NCI-H2196 treated with DMSO at 0.1 percent for 48 hours (cell line): ENCODE results near the gene KIF5C.

Experiments
- DNase-seq: peaks from one replicate; lab custom pipeline; 2025; ENCODE audit not compliant: unreplicated experiment; lab: John Stamatoyannopoulos, UW

KIF5C gene

GRCh38 chr2:149009576-149010461 lies 134.8 kb downstream of the KIF5C start:
- no peak for DNase-seq

DNA sequence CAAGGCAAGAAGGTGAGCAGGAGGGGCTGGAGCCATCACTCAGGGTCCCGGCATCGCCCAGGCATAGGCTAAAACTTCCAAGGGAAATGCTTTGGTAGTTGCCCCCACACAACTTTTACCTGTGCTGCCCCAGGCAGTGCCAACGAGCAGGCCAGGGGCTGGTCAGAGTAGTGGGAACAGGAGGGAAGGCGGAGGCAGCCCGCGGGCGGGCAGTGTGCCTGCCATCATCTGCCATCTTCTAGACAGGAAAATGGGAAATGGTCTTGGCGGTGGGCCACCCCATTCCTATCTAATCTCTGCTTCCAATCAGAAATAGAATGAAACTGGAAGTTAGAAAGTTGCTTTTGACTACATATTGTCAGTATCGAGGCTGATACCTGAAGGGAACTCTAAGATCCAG lies 137.5 kb downstream of the KIF5C start:
- DNase-seq, result no peak

- no peak for DNase-seq
Observed at GRCh38 chr2:149015501-149015900, 140.5 kb downstream of the KIF5C start.

DNA sequence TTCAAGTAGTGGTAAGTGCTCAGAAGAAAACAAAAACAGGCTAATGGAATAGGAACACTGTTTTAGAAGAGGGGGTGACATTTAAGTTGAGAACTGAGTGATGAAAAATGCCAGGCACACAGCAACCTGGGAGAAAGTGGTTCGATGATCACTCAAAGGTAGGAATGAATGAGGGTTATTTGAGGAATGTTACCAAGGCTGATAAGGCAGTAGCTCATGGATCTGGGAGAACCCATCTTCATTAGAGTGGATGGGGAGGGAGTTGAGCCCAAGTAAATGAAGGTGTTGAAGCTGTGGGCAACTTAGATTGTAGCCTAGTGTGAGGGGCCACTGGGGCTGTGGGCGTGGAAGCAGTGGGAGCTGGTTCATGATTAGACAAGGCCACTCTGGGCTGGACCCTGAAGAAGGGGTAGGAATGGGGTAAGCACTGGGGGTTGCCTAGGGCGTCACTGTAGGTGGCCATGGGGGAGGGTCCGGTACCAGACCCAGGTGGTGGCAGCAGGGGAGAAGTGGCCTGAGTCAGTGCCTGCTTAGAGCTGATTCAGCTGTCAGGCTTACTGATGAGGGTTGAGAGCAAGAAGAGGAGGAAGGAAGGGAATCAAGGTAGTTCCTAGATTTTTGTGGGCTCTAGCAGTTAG lies 141.0 kb downstream of the KIF5C start:
- no peak for DNase-seq

- DNase-seq, result peak; percentile 83
Observed at GRCh38 chr2:149017116-149017985, 142.3 kb downstream of the KIF5C start.

DNA sequence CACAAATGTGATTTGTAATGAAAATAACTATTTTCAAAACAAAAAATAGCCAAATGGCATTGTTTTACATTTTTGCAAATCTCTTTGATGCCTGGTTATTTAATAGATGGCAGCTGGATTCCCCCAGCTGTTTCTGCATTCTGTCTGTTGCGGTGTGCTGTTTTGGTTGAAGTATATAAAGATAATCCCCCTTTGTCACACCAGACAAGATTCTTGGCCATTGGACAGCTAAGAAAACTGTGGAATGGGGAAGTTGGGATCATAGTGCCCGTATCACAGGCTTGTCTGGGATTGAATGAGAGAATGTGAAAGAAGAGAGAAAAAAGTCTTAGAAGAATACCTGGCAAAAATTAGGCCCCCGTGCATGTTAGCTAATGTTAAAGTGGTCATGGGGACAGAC lies 144.0 kb downstream of the KIF5C start:
- no peak for DNase-seq

DNA sequence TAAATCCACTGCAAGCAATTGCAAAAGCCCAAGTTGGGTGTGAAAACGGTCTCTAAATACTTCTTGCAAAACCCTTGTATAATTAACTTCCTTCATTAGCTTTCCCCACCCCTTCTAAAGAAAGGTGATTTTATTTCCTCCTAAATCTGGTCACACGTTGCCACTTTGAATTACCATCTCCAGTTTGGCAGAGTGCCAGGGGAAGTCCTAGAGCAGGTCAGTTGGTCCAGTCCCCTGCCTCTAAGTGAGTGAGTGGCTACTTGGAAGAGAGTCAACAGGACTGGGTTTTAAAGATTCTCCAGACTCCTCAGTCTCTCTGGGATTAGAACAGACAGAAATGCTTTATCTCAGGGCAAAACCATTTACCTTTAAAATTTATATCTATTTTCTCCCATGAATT lies 144.7 kb downstream of the KIF5C start:
- no peak for DNase-seq

DNA sequence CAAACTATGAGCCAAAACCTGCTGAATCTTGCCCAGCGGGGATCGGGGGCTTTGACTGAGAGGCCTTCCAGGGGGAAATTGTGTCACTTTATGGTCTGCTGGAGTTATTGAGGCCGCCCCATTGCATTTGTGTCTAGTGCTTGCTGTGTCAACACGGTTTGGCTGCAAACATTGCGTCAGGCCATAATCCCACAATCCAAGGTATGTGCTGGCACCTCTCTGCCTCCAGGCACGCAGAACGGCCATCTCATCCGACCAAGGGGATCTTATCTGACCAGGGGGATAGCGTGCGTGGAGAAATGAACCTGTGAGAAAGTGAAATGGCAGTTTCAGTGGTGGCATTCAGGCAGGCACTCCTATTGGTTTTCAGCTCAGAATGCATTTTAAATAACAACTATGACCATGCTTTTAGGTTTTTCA lies 145.4 kb downstream of the KIF5C start:
- DNase-seq, result no peak

DNA sequence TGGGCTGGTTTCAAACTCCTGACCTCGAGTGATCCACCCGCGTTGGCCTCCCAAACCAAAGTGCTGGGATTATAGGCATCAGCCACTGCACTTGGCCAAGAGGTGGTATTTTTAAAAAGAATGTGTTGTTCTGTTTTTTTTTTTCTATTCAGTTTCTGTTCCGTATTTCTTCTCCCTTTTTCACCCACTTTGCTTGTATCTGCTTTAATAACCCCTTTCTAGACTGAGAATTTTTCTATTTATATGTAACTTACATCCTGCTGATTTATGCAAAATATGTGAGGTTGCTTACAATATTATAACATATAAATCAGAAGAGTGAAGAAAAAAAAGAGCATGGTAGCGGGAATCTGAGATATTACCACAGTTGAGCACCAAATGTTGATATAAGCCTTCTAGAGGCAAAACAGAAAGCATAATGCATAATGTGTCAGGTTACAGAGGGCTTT lies 146.3 kb downstream of the KIF5C start:
- DNase-seq, result no peak

DNA sequence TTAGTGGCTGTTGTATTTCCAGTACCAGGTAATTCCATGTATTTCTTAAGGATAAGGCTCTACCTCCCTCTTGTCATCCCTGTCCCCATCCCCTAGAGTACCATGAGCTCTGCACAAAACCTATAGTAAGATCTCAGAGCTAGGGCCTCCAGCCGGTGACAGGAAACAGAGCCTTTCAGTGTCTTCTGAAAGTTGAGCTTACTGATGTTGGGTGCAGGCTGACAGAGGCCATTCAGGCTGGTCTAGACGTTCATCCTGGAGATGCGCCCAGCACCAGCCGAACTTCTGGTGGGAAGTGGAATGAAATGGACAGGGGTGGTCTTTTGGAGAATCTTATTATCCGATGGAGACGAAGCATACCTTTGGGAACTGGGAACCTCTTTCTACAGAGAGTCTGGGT lies 146.7 kb downstream of the KIF5C start:
- DNase-seq, result no peak

- no peak for DNase-seq
Observed at GRCh38 chr2:149023091-149023490, 148.1 kb downstream of the KIF5C start.

GRCh38 chr2:149027590-149028250 lies 152.7 kb downstream of the KIF5C start:
- no peak for DNase-seq

- DNase-seq, result no peak
Observed at GRCh38 chr2:149028377-149028776, 153.3 kb downstream of the KIF5C start.

- DNase-seq, result no peak
Observed at GRCh38 chr2:149028891-149029290, 153.9 kb downstream of the KIF5C start.

DNA sequence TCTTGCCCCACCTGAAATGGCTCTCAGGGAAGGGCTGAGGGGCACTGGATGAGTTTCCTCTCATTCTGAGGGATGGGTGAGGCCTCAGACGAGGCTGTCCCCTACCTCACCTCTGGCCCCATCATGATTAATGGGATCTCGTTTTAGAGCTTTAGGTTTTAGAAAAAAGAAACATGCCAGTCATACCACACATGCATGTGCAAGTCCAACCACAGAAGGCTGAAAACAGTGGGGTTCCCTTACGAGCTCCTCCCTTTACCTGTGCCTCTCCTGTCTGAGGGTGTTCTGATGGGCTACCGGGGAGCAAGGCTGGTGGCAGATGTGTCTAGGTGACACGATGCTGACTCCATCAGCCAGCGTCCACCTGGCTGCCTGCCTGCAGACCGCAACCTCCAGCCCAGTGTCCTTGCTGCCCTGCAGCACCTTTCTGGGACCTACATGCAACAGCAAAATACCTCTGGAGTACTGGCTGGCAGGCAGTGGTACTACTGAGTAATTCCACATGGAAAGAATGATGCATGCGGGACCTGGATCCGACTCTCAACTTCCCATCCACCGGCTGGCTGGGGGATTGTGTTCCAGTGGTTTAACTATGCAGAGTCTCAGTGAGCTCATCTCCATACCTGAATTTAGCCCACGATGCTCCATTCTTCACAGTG lies 154.4 kb downstream of the KIF5C start:
- no peak for DNase-seq

- no peak for DNase-seq
Observed at GRCh38 chr2:149031396-149031795, 156.4 kb downstream of the KIF5C start.

- DNase-seq, result peak; percentile 59
Observed at GRCh38 chr2:149033716-149034115, 158.7 kb downstream of the KIF5C start.

DNA sequence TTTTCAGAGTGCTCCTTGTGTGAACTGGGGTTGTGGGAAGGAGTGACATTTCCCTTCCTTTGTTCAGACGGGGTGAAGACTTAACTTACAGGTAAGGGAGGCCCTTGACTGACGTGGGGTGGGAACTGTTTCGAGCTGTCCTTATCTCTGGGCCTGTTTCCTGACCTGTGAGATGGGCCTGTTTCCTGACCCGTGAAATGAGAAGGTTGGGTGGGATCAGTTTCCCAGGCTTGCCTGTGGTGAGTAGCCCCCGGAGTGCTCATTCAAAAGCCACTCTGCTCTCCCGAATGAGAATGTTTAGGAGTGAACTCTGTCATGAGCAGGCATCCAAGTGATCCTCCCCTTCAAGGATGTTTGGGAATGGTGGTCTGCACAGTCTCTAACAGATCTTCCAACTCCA lies 159.4 kb downstream of the KIF5C start:
- DNase-seq, result no peak

GRCh38 chr2:149036507-149037293 lies 161.7 kb downstream of the KIF5C start:
- no peak for DNase-seq

GRCh38 chr2:149037851-149038250 lies 162.8 kb downstream of the KIF5C start:
- peak; percentile 37 for DNase-seq
